NCI-H187 treated with DMSO at 0.1 percent for 48 hours (cell line): ENCODE measurements around the gene PLEKHG4B.

Source experiments
- DNase-seq: peaks from one replicate; lab custom pipeline; 2025; lab: John Stamatoyannopoulos, UW

Gene PLEKHG4B

GRCh38 chr5:129148-129547, 37.2 kb downstream of the PLEKHG4B start:
- no peak for DNase-seq

- no peak for DNase-seq
These were observed 37.9 kb downstream of the PLEKHG4B start for GRCh38 chr5:129820-130219.

- DNase-seq, result no peak
These were observed 38.7 kb downstream of the PLEKHG4B start for GRCh38 chr5:130601-131131.

- DNase-seq, result no peak
These were observed 44.9 kb downstream of the PLEKHG4B start for GRCh38 chr5:136901-137300.

- DNase-seq, result no peak
These were observed 45.8 kb downstream of the PLEKHG4B start for GRCh38 chr5:137741-138140.

- no peak for DNase-seq
These were observed 47.0 kb downstream of the PLEKHG4B start for GRCh38 chr5:138936-139335.

- no peak for DNase-seq
These were observed 47.8 kb downstream of the PLEKHG4B start for GRCh38 chr5:139579-140442.

GRCh38 chr5:140443-140829, 48.5 kb downstream of the PLEKHG4B start:
- DNase-seq, result no peak

GRCh38 chr5:141211-141610, 49.2 kb downstream of the PLEKHG4B start:
- no peak for DNase-seq

GRCh38 chr5:141761-142160, 49.8 kb downstream of the PLEKHG4B start:
- no peak for DNase-seq

GRCh38 chr5:142246-142810, 50.4 kb downstream of the PLEKHG4B start:
- DNase-seq, result no peak

GRCh38 chr5:143041-143440, 51.1 kb downstream of the PLEKHG4B start:
- DNase-seq, result no peak

GRCh38 chr5:144941-145340, 53.0 kb downstream of the PLEKHG4B start:
- DNase-seq, result no peak

- no peak for DNase-seq
These were observed 53.8 kb downstream of the PLEKHG4B start for GRCh38 chr5:145585-146323.

- DNase-seq, result no peak
These were observed 55.8 kb downstream of the PLEKHG4B start for GRCh38 chr5:147751-148150.

GRCh38 chr5:149745-150485, 57.9 kb downstream of the PLEKHG4B start:
- no peak for DNase-seq

- DNase-seq, result no peak
These were observed 58.8 kb downstream of the PLEKHG4B start for GRCh38 chr5:150746-151145.

- DNase-seq, result no peak
These were observed 60.1 kb downstream of the PLEKHG4B start for GRCh38 chr5:152077-152476.

- no peak for DNase-seq
These were observed 61.3 kb downstream of the PLEKHG4B start for GRCh38 chr5:153256-153655.

- DNase-seq, result no peak
These were observed 62.3 kb downstream of the PLEKHG4B start for GRCh38 chr5:154236-154635.

- no peak for DNase-seq
These were observed 62.9 kb downstream of the PLEKHG4B start for GRCh38 chr5:154826-155225.
